Ishikawa (cell line): ENCODE measurements around the gene GLA.

Experiments used
- EGR1 ChIP-seq: IDR thresholded peaks from 2 replicates; pipeline ENCODE4 v1.6.1; 2012
- EP300 ChIP-seq: IDR thresholded peaks from 2 replicates; pipeline ENCODE4 v1.6.1; 2012; ENCODE audit warnings: borderline replicate concordance
- FOXM1 ChIP-seq: IDR thresholded peaks from 2 replicates; pipeline ENCODE4 v1.6.1; 2012; ENCODE audit warnings: low read depth, borderline replicate concordance
- MAX ChIP-seq: IDR thresholded peaks from 2 replicates; pipeline ENCODE4 v1.6.1; 2012
- NFIC ChIP-seq: IDR thresholded peaks from 2 replicates; pipeline ENCODE4 v1.6.1; 2012
- TAF1 ChIP-seq: IDR thresholded peaks from 2 replicates; pipeline ENCODE4 v1.6.1; 2012; ENCODE audit warnings: low read depth, mild to moderate bottlenecking
- YY1 ChIP-seq: IDR thresholded peaks from 2 replicates; pipeline ENCODE4 v1.6.1; 2012; ENCODE audit warnings: low read depth
- TF ChIP-seq, protein P1 (sequence below): IDR thresholded peaks from 2 replicates; pipeline ENCODE4 v1.6.1; 2012

DNA sequence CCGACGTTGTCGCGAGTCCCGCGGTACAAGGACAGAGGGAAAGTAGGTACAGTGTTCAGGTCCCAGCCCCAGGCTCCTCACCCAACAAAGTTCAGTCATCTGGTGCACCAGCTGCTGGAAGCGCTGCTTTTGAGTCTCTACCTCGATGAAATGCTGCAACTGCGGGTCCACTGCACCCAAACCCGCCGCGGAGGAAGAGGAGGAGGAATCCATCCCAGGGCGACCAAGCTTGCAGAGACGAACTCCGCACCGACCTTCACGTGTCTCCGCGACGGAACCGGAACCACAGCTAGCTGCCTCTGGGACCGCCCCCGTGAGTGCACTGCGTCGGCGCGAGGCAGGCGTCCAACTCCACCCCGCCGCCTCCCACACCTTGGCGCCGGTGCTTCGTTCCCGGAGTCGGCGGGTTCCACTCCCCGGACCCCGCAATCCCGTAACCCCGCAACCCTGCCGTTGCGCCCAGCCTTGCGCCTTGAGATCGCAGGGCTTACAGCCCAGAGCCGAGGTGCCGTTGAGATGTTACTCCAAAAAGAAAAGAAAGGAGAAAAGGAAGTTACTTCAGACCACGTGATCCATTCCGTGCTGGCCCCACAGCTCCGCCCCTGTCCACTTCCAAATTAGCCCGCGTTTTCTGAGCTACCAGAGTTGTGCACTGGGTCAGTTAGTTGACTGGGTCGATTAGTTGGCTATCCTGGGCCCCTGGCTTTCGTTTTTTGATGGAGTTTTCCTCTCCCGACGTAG is 59.1 kb downstream of the GLA start, which contains the start of gene TIMM8A:
- peak; percentile 92 for TF ChIP-seq MAX
- TF ChIP-seq, protein P1, sequence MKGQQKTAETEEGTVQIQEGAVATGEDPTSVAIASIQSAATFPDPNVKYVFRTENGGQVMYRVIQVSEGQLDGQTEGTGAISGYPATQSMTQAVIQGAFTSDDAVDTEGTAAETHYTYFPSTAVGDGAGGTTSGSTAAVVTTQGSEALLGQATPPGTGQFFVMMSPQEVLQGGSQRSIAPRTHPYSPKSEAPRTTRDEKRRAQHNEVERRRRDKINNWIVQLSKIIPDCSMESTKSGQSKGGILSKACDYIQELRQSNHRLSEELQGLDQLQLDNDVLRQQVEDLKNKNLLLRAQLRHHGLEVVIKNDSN = peak; percentile 89
- TF ChIP-seq FOXM1 = no peak
- no peak for TF ChIP-seq EP300
- peak; percentile 47 for TF ChIP-seq NFIC
- TF ChIP-seq YY1 = no peak
- 0 out of 2 replicates have a peak, but pooled peaks have one; percentile 21 for TF ChIP-seq TAF1
- no peak for TF ChIP-seq EGR1
